Erythroblast (primary cell): Measurements from ENCODE around the gene TNFRSF25.
A peak's percentile ranks its signal among the peaks of the same experiment; 100 is the strongest.

Source experiments
- GATA1 ChIP-seq: IDR thresholded peaks from 2 replicates; pipeline ENCODE4 v1.6.1; 2011; ENCODE audit warnings: low read depth, mild to moderate bottlenecking, control low read depth, low read length, moderate library complexity
- POLR2A ChIP-seq: IDR thresholded peaks from 2 replicates; pipeline ENCODE4 v1.6.1; 2011; ENCODE audit warnings: mild to moderate bottlenecking, low read length

DNA sequence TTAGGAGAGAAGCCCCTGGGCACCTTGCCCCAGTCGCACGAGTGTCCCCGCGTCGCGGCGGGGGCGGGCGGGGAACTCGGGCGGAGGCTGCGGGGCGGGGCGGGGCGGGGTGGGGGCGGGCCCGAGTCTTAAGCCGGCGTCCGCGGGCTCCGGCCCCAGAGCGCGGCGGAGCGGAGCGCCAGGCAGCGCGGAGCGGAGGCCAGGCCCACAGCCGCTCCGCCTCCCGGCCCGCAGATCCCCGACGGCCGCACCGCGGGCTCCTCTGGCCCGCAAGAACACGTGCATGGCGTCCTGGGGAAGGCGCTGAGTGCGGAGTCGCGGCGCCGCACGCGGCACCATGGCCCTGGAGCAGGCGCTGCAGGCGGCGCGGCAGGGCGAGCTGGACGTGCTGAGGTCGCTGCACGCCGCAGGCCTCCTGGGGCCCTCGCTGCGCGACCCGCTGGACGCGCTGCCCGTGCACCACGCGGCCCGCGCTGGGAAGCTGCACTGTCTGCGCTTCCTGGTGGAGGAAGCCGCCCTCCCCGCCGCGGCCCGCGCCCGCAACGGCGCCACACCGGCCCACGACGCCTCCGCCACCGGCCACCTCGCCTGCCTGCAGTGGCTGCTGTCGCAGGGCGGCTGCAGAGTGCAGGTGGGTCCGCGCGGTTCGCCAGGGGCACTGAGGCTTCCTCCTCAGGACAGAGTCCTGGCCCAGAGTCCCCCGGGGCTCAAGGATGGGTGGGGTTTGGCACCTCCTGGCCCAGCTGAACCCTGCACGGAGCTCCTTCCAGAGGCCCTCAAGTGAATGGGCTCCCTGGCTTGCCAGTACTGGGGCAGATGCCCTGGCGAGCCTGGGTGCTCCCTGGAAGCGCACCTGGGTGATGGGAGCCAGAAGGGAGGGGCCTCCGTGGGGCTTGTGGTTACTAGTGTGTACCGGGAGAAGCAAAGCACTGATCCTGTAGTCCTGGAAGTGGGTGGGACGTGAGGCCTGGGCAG lies 41.1 kb downstream of the TNFRSF25 start, which contains the start of gene ESPN:
- TF ChIP-seq POLR2A (peak; percentile 22), GATA1 (no peak)
